Hepatic stellate cell (primary cell): ENCODE data around the gene OR2T34.
A peak's percentile ranks its signal among the peaks of the same experiment; 100 is the strongest.
"Not testable (repeated sequence)": the region's sequence is repeated elsewhere in the genome, so short reads cannot be mapped to it uniquely, and the experiment has no call there.

ENCODE experiments used
- DNase-seq: peaks from one replicate; pipeline ENCODE4 v3.0.0; 2011; ENCODE audit warnings: low spot score

Gene OR2T34

GRCh38 chr1:248574657-248575056, at the start of gene OR2T34:
OR2T34 (minus strand) TSS chr1:248574757; CDS start chr1:248574757, 0 bp downstream.
- not testable (repeated sequence) for DNase-seq

GRCh38 chr1:248622570-248623001, 48.0 kb upstream of the OR2T34 start:
- DNase-seq, result peak; percentile 18

GRCh38 chr1:248621770-248622169, 47.2 kb upstream of the OR2T34 start:
- DNase-seq, result no peak

- peak; percentile 17 for DNase-seq
Observed at GRCh38 chr1:248618878-248619277, 44.3 kb upstream of the OR2T34 start.

- DNase-seq, result no peak
Observed at GRCh38 chr1:248618119-248618518, 43.6 kb upstream of the OR2T34 start.

GRCh38 chr1:248613742-248614141, 39.2 kb upstream of the OR2T34 start:
- DNase-seq, result no peak

- no peak for DNase-seq
Observed at GRCh38 chr1:248611883-248612414, 37.4 kb upstream of the OR2T34 start.

GRCh38 chr1:248610301-248610700, 35.7 kb upstream of the OR2T34 start:
- no peak for DNase-seq

GRCh38 chr1:248599396-248599795, 24.8 kb upstream of the OR2T34 start:
- DNase-seq, result no peak

GRCh38 chr1:248597589-248597988, 23.0 kb upstream of the OR2T34 start, which contains the start of gene OR2T10:
OR2T10 (minus strand) TSS chr1:248597700; CDS start chr1:248593768, 3,932 bp downstream.
- no peak for DNase-seq

GRCh38 chr1:248596615-248597014, 22.1 kb upstream of the OR2T34 start:
- DNase-seq, result no peak

- no peak for DNase-seq
Observed at GRCh38 chr1:248593226-248593625, 18.7 kb upstream of the OR2T34 start.

GRCh38 chr1:248592655-248593054, 18.1 kb upstream of the OR2T34 start:
- DNase-seq, result no peak

- no peak for DNase-seq
Observed at GRCh38 chr1:248590055-248590454, 15.5 kb upstream of the OR2T34 start.

- DNase-seq, result no peak
Observed at GRCh38 chr1:248589334-248589733, 14.8 kb upstream of the OR2T34 start.

GRCh38 chr1:248585266-248585665, 10.7 kb upstream of the OR2T34 start:
- DNase-seq, result no peak

GRCh38 chr1:248576260-248576980, 1.9 kb upstream of the OR2T34 start:
- no peak for DNase-seq

- DNase-seq, result not testable (repeated sequence)
Observed at GRCh38 chr1:248573856-248574255, 701 bp downstream of the OR2T34 start.

- not testable (repeated sequence) for DNase-seq
Observed at GRCh38 chr1:248572049-248572448, 2.5 kb downstream of the OR2T34 start.

- not testable (repeated sequence) for DNase-seq
Observed at GRCh38 chr1:248570811-248571210, 3.7 kb downstream of the OR2T34 start.

GRCh38 chr1:248569049-248569448, 5.5 kb downstream of the OR2T34 start:
- DNase-seq, result not testable (repeated sequence)

- DNase-seq, result not testable (repeated sequence)
Observed at GRCh38 chr1:248565530-248566373, 8.8 kb downstream of the OR2T34 start.

- DNase-seq, result not testable (repeated sequence)
Observed at GRCh38 chr1:248562672-248563071, 11.9 kb downstream of the OR2T34 start, which contains the start of gene OR2T29. OR2T29 (minus strand) TSS chr1:248562772; CDS start chr1:248559491, 3,281 bp downstream.
